ENCODE data around the gene CLDN20.

CLDN20 gene

DNA sequence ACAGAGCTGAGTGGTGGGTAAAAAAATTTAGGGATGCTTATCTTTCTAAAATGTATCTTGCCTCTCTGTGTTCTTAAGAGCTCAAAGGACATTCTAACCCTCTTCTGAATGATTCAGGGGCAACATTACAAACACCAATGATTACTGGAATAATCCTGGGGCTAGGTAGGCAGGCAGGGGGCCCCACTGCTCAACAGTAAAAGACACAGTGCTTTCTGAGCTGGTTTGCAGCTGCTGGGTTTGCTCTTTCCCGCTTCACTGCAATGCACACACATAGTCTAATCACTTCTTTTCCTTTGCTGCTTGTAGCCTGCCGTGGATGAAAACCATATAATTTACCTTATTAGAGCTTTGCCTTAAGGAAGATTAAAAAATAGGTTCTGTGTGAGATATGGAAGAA lies 23.9 kb downstream of the CLDN20 start:
- TF ChIP-seq EZH2phosphoT487 (IDR thresholded peaks at IDR 0.05; ENCODE audit: borderline replicate concordance, low read length): no peak
- TF ChIP-seq, protein P1, sequence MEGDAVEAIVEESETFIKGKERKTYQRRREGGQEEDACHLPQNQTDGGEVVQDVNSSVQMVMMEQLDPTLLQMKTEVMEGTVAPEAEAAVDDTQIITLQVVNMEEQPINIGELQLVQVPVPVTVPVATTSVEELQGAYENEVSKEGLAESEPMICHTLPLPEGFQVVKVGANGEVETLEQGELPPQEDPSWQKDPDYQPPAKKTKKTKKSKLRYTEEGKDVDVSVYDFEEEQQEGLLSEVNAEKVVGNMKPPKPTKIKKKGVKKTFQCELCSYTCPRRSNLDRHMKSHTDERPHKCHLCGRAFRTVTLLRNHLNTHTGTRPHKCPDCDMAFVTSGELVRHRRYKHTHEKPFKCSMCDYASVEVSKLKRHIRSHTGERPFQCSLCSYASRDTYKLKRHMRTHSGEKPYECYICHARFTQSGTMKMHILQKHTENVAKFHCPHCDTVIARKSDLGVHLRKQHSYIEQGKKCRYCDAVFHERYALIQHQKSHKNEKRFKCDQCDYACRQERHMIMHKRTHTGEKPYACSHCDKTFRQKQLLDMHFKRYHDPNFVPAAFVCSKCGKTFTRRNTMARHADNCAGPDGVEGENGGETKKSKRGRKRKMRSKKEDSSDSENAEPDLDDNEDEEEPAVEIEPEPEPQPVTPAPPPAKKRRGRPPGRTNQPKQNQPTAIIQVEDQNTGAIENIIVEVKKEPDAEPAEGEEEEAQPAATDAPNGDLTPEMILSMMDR (IDR thresholded peaks at IDR 0.05; ENCODE audit: low read depth, low read length, poor library complexity, severe bottlenecking): no peak
- Histone ChIP-seq H3K27me3 (ENCODE audit: control insufficient read depth, low read length) (no peaks in the 10 kb centered on the region), H3K4me3 (ENCODE audit: low read length) (no peak overlapping the region), H3K4me2 (ENCODE audit: low read length) (no peak overlapping the region), H4K20me1 (ENCODE audit: control insufficient read depth, insufficient read depth, low read depth, low read length) (no peaks in the 10 kb centered on the region), H3F3A (ENCODE audit: control insufficient read depth, insufficient read depth) (no peaks in the 10 kb centered on the region), H3K9me3 (ENCODE audit: control insufficient read depth, insufficient read depth, low read length) (no peaks in the 10 kb centered on the region), H3K27ac (ENCODE audit: low read depth, low read length) (no peak overlapping the region), H3K79me2 (ENCODE audit: control insufficient read depth, low read length) (peaks cover 6% of the 10 kb centered on the region), H3K36me3 (ENCODE audit: control insufficient read depth, low read length) (peaks cover 80% of the 10 kb centered on the region), H3K4me1 (ENCODE audit: control insufficient read depth, low read length) (no peaks in the 10 kb centered on the region), H3K9me2 (replicated peaks; ENCODE audit: control insufficient read depth, low read length) (no peaks in the 10 kb centered on the region)

DNA sequence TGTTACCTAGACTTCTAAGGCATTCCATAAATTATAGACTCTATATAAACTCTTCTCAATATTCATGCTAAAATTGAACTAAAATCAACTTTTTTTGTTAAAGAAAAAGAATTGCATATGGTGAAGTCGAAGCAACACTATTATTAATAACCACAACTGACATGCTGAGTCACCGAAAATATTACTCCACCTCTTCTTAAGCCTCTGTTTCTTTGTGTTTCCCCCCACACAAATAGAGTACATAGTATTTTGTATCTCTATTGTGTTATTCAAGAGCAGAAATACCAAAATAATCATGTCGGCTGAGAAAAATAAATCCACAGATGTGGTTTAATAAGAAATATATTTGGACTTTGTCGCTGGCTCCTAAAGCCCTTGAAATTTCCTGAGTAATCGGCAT lies 26.7 kb downstream of the CLDN20 start:
- Histone ChIP-seq H3K4me2 (ENCODE audit: low read length) (no peak overlapping the region), H3K27ac (ENCODE audit: low read depth, low read length) (no peak overlapping the region), H3K4me3 (ENCODE audit: low read length) (no peak overlapping the region), H3K79me2 (ENCODE audit: control insufficient read depth, low read length) (peaks cover 6% of the 10 kb centered on the region), H3K9me3 (ENCODE audit: control insufficient read depth, insufficient read depth, low read length) (no peaks in the 10 kb centered on the region), H3K4me1 (ENCODE audit: control insufficient read depth, low read length) (no peaks in the 10 kb centered on the region), H3K9me2 (replicated peaks; ENCODE audit: control insufficient read depth, low read length) (no peaks in the 10 kb centered on the region), H3F3A (ENCODE audit: control insufficient read depth, insufficient read depth) (no peaks in the 10 kb centered on the region), H3K27me3 (ENCODE audit: control insufficient read depth, low read length) (no peaks in the 10 kb centered on the region), H3K36me3 (ENCODE audit: control insufficient read depth, low read length) (peaks cover 78% of the 10 kb centered on the region), H4K20me1 (ENCODE audit: control insufficient read depth, insufficient read depth, low read depth, low read length) (no peaks in the 10 kb centered on the region)
- no peak for TF ChIP-seq EZH2phosphoT487 (IDR thresholded peaks at IDR 0.05; ENCODE audit: borderline replicate concordance, low read length)
- TF ChIP-seq, protein P1 (IDR thresholded peaks at IDR 0.05; ENCODE audit: low read depth, low read length, poor library complexity, severe bottlenecking): no peak

DNA sequence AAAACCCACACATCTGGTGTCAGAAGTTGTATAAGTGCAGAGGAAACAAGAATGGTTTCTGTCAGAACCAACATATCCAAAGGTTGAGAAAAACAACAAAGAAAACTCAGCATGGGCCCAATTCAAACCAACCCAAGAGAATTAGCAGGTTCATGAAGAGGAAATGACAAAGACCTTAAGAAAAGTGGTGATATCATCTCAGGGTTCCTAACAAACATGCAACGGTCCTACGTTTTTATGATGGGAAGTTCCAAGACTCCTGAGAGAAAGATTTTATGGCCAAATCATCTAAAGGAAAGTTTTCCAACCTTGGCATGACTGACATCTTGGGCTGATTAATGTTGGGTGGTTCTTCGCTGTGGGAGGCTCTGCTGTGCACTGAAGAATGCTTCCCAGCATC lies 27.5 kb downstream of the CLDN20 start:
- Histone ChIP-seq H3K4me3 (ENCODE audit: low read length) (no peak overlapping the region), H3K4me2 (ENCODE audit: low read length) (no peak overlapping the region), H4K20me1 (ENCODE audit: control insufficient read depth, insufficient read depth, low read depth, low read length) (no peaks in the 10 kb centered on the region), H3F3A (ENCODE audit: control insufficient read depth, insufficient read depth) (no peaks in the 10 kb centered on the region), H3K79me2 (ENCODE audit: control insufficient read depth, low read length) (peaks cover 6% of the 10 kb centered on the region), H3K27ac (ENCODE audit: low read depth, low read length) (no peak overlapping the region), H3K27me3 (ENCODE audit: control insufficient read depth, low read length) (no peaks in the 10 kb centered on the region), H3K36me3 (ENCODE audit: control insufficient read depth, low read length) (peaks cover 82% of the 10 kb centered on the region), H3K4me1 (ENCODE audit: control insufficient read depth, low read length) (no peaks in the 10 kb centered on the region), H3K9me2 (replicated peaks; ENCODE audit: control insufficient read depth, low read length) (no peaks in the 10 kb centered on the region), H3K9me3 (ENCODE audit: control insufficient read depth, insufficient read depth, low read length) (no peaks in the 10 kb centered on the region)
- TF ChIP-seq EZH2phosphoT487 (IDR thresholded peaks at IDR 0.05; ENCODE audit: borderline replicate concordance, low read length): no peak
- TF ChIP-seq, protein P1 (IDR thresholded peaks at IDR 0.05; ENCODE audit: low read depth, low read length, poor library complexity, severe bottlenecking): no peak

DNA sequence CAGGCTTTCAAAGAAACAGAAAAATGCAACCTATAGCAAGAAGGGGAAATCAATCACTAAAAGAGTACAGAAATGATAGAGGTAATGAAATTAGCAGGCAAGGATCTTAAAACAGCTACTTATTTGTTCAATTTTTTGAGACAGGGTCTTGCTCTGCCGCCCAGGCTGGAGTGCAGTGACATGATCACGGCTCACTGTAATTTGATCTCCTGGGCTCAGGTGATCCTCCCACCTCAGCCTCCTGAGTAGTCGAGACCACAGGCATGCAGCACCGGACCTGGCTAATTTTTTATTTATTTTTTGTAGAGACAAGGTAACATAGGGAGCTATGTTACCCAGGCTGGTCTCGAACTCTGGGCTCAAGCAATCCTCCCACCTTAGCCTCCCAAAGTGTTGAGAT lies 28.9 kb downstream of the CLDN20 start:
- Histone ChIP-seq H4K20me1 (ENCODE audit: control insufficient read depth, insufficient read depth, low read depth, low read length) (no peaks in the 10 kb centered on the region), H3K4me1 (ENCODE audit: control insufficient read depth, low read length) (no peaks in the 10 kb centered on the region), H3K4me3 (ENCODE audit: low read length) (no peak overlapping the region), H3K79me2 (ENCODE audit: control insufficient read depth, low read length) (no peaks in the 10 kb centered on the region), H3K9me3 (ENCODE audit: control insufficient read depth, insufficient read depth, low read length) (no peaks in the 10 kb centered on the region), H3F3A (ENCODE audit: control insufficient read depth, insufficient read depth) (no peaks in the 10 kb centered on the region), H3K27ac (ENCODE audit: low read depth, low read length) (no peak overlapping the region), H3K27me3 (ENCODE audit: control insufficient read depth, low read length) (no peaks in the 10 kb centered on the region), H3K36me3 (ENCODE audit: control insufficient read depth, low read length) (peaks cover 88% of the 10 kb centered on the region), H3K4me2 (ENCODE audit: low read length) (no peak overlapping the region), H3K9me2 (replicated peaks; ENCODE audit: control insufficient read depth, low read length) (no peaks in the 10 kb centered on the region)
- no peak for TF ChIP-seq EZH2phosphoT487 (IDR thresholded peaks at IDR 0.05; ENCODE audit: borderline replicate concordance, low read length)
- TF ChIP-seq, protein P1 (IDR thresholded peaks at IDR 0.05; ENCODE audit: low read depth, low read length, poor library complexity, severe bottlenecking): no peak

All from DOHH2 (cell line).